SIG-M5 treated with dmso at 0.1 percent for 504 hours (cell line): ENCODE measurements around the gene BCAS3.
A peak's percentile ranks its signal among the peaks of the same experiment; 100 is the strongest.

Source experiments
- DNase-seq: peaks from one replicate; lab custom pipeline; 2025; ENCODE audit not compliant: unreplicated experiment; lab: John Stamatoyannopoulos, UW

Gene BCAS3

GRCh38 chr17:61276806-61277205 lies 599.2 kb downstream of the BCAS3 start:
- no peak for DNase-seq

GRCh38 chr17:61279476-61280145 lies 602.0 kb downstream of the BCAS3 start:
- no peak for DNase-seq

- DNase-seq = no peak
Measured at GRCh38 chr17:61280338-61280737, 602.7 kb downstream of the BCAS3 start.

GRCh38 chr17:61280851-61281250 lies 603.2 kb downstream of the BCAS3 start:
- DNase-seq = no peak

GRCh38 chr17:61282377-61282776 lies 604.7 kb downstream of the BCAS3 start:
- DNase-seq = no peak

GRCh38 chr17:61283043-61283442 lies 605.4 kb downstream of the BCAS3 start:
- DNase-seq = no peak

GRCh38 chr17:61284174-61284573 lies 606.5 kb downstream of the BCAS3 start:
- DNase-seq = no peak

- DNase-seq = no peak
Measured at GRCh38 chr17:61284746-61285145, 607.1 kb downstream of the BCAS3 start.

- no peak for DNase-seq
Measured at GRCh38 chr17:61285526-61286320, 608.1 kb downstream of the BCAS3 start.

- no peak for DNase-seq
Measured at GRCh38 chr17:61286449-61286848, 608.8 kb downstream of the BCAS3 start.

GRCh38 chr17:61289408-61290385 lies 612.0 kb downstream of the BCAS3 start:
- DNase-seq = peak; percentile 52

GRCh38 chr17:61291451-61292285 lies 614.0 kb downstream of the BCAS3 start:
- DNase-seq = no peak

GRCh38 chr17:61294286-61294685 lies 616.6 kb downstream of the BCAS3 start:
- DNase-seq = no peak

- peak; percentile 74 for DNase-seq
Measured at GRCh38 chr17:61294777-61295176, 617.1 kb downstream of the BCAS3 start.

- peak; percentile 54 for DNase-seq
Measured at GRCh38 chr17:61296058-61296457, 618.4 kb downstream of the BCAS3 start.

GRCh38 chr17:61299517-61300513 lies 622.2 kb downstream of the BCAS3 start:
- no peak for DNase-seq

- DNase-seq = no peak
Measured at GRCh38 chr17:61302953-61303816, 625.5 kb downstream of the BCAS3 start.

GRCh38 chr17:61303817-61304096 lies 626.1 kb downstream of the BCAS3 start:
- no peak for DNase-seq

GRCh38 chr17:61305024-61305423 lies 627.4 kb downstream of the BCAS3 start:
- DNase-seq = no peak
